HG03354 (cell line): ENCODE measurements around the gene HEMK1.
A peak's percentile ranks its signal among the peaks of the same experiment; 100 is the strongest.

Experiments used
- ATAC-seq: cut with Tn5 transposase; IDR thresholded peaks from one replicate; pipeline ENCODE4 v1.9.1; 2021; ENCODE audit warnings: mild to moderate bottlenecking; ENCODE audit not compliant: unreplicated experiment, poor library complexity, severe bottlenecking

HEMK1 gene

GRCh38 chr3:50568947-50569749 is at the start of gene HEMK1:
Gene HEMK1 (plus strand): TSS chr3:50569522. CDS start chr3:50571105, 1,583 bp downstream.
- peak; percentile 74 for ATAC-seq

GRCh38 chr3:50520849-50521248 is 48.5 kb upstream of the HEMK1 start:
- ATAC-seq, result no peak

- no peak for ATAC-seq
These were observed 47.8 kb upstream of the HEMK1 start for GRCh38 chr3:50521572-50521971.

GRCh38 chr3:50523279-50523811 is 46.0 kb upstream of the HEMK1 start:
- ATAC-seq, result no peak

GRCh38 chr3:50524746-50525145 is 44.6 kb upstream of the HEMK1 start:
- no peak for ATAC-seq

- ATAC-seq, result no peak
These were observed 44.0 kb upstream of the HEMK1 start for GRCh38 chr3:50525191-50525910.

- ATAC-seq, result no peak
These were observed 43.3 kb upstream of the HEMK1 start for GRCh38 chr3:50525987-50526386.

GRCh38 chr3:50530001-50530970 is 39.0 kb upstream of the HEMK1 start:
- no peak for ATAC-seq

GRCh38 chr3:50531201-50531600 is 38.1 kb upstream of the HEMK1 start:
- ATAC-seq, result no peak

GRCh38 chr3:50532062-50532705 is 37.1 kb upstream of the HEMK1 start:
- ATAC-seq, result no peak

- ATAC-seq, result no peak
These were observed 36.0 kb upstream of the HEMK1 start for GRCh38 chr3:50533316-50533715.

- no peak for ATAC-seq
These were observed 35.4 kb upstream of the HEMK1 start for GRCh38 chr3:50533807-50534461.

GRCh38 chr3:50534681-50535330 is 34.5 kb upstream of the HEMK1 start:
- ATAC-seq, result no peak

- no peak for ATAC-seq
These were observed 32.7 kb upstream of the HEMK1 start for GRCh38 chr3:50536471-50537180.

- ATAC-seq, result no peak
These were observed 31.7 kb upstream of the HEMK1 start for GRCh38 chr3:50537421-50538129.

- no peak for ATAC-seq
These were observed 29.7 kb upstream of the HEMK1 start for GRCh38 chr3:50539356-50540286.
